ENCODE measurements around the gene TRIM45. TPM values are rescaled to one million over a fixed set of nuclear protein-coding genes. Genes with fewer than 3 reads are reported as not detected.

TRIM45 gene
- total RNA-seq, 4 donors from 2014 or later = 0.38 to 1.1 (median 0.60) TPM

- Histone ChIP-seq H3K9me3 (no peaks in the 10 kb centered on the region), H3K27me3 (no peaks in the 10 kb centered on the region), H3K36me3 (peaks cover 0 to 29% (median 0%) of the 10 kb centered on the region in 3 donors), H3K4me1 (peaks cover 0 to 8% (median under 1%) of the 10 kb centered on the region in 3 donors), H3K4me3 (no peak overlapping the region), H3K27ac (no peak overlapping the region)
- TF ChIP-seq CTCF (IDR thresholded peaks at IDR 0.05) (no peak), POLR2A (IDR thresholded peaks at IDR 0.05) (no peak)
- intact Hi-C loops (cut with DNase I) = loop anchor here (10.0 kb wide), 1 partner anchor 58 kb away; the partner anchor contains the start of gene TRIM45
- no peak for DNase-seq
- 73 to 76% methylated on average over 6 of the region's 6 CpGs for WGBS, 2 donors
Measured at GRCh38 chr1:117066367-117066766, 55.2 kb downstream of the TRIM45 start.

- H3K27me3 ChIP-seq = no peaks in the 10 kb centered on the region
- H3K4me3 ChIP-seq = no peak overlapping the region
- no peak for TF ChIP-seq CTCF (IDR thresholded peaks at IDR 0.05)
- TF ChIP-seq POLR2A (IDR thresholded peaks at IDR 0.05) = no peak
- intact Hi-C loops (cut with DNase I) = loop anchor here (10.0 kb wide), 1 partner anchor 63 kb away; the partner anchor contains the start of gene TRIM45
- H3K9me3 ChIP-seq = no peaks in the 10 kb centered on the region
- H3K4me1 ChIP-seq = peaks cover 0 to 32% (median 7%) of the 10 kb centered on the region in 3 donors
- DNase-seq = no peak
- WGBS, 2 donors = 22 to 32% methylated on average over 2 of the region's 2 CpGs
- H3K36me3 ChIP-seq = peaks cover 0 to 29% (median 0%) of the 10 kb centered on the region in 3 donors
- H3K27ac ChIP-seq = no peak overlapping the region
Measured at GRCh38 chr1:117061986-117062415, 59.5 kb downstream of the TRIM45 start.

Small RNA genes lying within 50 kb of the gene (small RNA-seq; reads per million reads assigned to genes)
- 1.4 to 5.4 (median 2.1) reads per million in 4 donors for gene MIR942

Other genes starting within 250 kb of the TRIM45 start
- gene PTGFRN, start 211.8 kb downstream of the TRIM45 start, total RNA-seq = 10 to 100 TPM; 40.6 to 68.7 (median 56.0) TPM
- 1 to 10 TPM in 3 of 4 donors, under 1 TPM in 1; 0.42 to 3.4 (median 2.2) TPM for gene CD101, start 120.0 kb downstream of the TRIM45 start, total RNA-seq
- gene TTF2, start 61.4 kb downstream of the TRIM45 start, total RNA-seq = 10 to 100 TPM in 3 of 4 donors, 1 to 10 TPM in 1; 7.2 to 24.2 (median 19.2) TPM
- 1 to 10 TPM in 1 of 4 donors, not detected in 3; 1.9 TPM for gene VTCN1, start 89.2 kb upstream of the TRIM45 start, total RNA-seq
- 10 to 100 TPM; 18.1 to 37.4 (median 26.3) TPM for gene MAN1A2, start 245.7 kb upstream of the TRIM45 start, total RNA-seq